ENCODE data around the gene SRRM2. TPM values are rescaled to one million over a fixed set of nuclear protein-coding genes. Genes with fewer than 3 reads are reported as not detected.

The SRRM2 gene
- total and polyA plus RNA-seq, 8 donors, result 536 to 710 (median 632) TPM

- H3K27me3 ChIP-seq, result peaks cover 27 to 75% of the 10 kb centered on the region in 2 donors
- intact Hi-C loops (cut with DNase I), result no loop called here
- H3K36me3 ChIP-seq, result no peaks in the 10 kb centered on the region
- DNase-seq, result no peak
- no peak overlapping the region for H3K4me3 ChIP-seq
- H3K27ac ChIP-seq, result no peak overlapping the region
- peaks cover 6 to 13% of the 10 kb centered on the region in 2 donors for H3K4me1 ChIP-seq
- H3K9me3 ChIP-seq, result no peaks in the 10 kb centered on the region
- TF ChIP-seq, protein P1, sequence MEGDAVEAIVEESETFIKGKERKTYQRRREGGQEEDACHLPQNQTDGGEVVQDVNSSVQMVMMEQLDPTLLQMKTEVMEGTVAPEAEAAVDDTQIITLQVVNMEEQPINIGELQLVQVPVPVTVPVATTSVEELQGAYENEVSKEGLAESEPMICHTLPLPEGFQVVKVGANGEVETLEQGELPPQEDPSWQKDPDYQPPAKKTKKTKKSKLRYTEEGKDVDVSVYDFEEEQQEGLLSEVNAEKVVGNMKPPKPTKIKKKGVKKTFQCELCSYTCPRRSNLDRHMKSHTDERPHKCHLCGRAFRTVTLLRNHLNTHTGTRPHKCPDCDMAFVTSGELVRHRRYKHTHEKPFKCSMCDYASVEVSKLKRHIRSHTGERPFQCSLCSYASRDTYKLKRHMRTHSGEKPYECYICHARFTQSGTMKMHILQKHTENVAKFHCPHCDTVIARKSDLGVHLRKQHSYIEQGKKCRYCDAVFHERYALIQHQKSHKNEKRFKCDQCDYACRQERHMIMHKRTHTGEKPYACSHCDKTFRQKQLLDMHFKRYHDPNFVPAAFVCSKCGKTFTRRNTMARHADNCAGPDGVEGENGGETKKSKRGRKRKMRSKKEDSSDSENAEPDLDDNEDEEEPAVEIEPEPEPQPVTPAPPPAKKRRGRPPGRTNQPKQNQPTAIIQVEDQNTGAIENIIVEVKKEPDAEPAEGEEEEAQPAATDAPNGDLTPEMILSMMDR (IDR thresholded peaks at IDR 0.05), result no peak
- ATAC-seq, result no peak
Measured at GRCh38 chr16:2786826-2787151, 34.4 kb downstream of the SRRM2 start.

DNA sequence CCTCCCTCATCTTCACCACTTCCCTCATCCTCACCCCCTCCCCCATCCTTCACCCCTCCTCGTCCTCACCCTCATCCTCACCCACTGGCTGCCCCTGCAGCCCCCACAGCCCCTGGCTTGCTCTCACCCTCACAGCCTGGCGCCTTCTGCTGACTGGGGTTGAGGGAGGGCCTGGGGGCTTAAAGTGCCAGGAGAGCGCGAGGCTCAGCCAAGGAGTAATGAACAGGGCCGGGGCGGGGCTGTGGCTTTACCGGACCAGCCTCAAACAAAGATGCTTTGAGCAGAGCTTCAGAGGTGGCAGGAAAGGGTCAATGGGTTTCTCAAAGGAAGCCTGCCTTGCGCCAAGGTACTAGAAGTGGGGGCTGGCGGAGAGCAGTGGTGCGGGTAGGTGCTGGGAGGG lies 35.0 kb downstream of the SRRM2 start, which contains the start of gene PRSS33:
Gene PRSS33 (minus strand): TSS at position 155 of the 400 bp plus-strand sequence. CDS start 1,013 bp downstream, outside the sequence.
- no peaks in the 10 kb centered on the region for H3K9me3 ChIP-seq
- intact Hi-C loops (cut with DNase I), result no loop called here
- H3K27me3 ChIP-seq, result peaks cover 27 to 75% of the 10 kb centered on the region in 2 donors
- DNase-seq (peak in 1 of 4 donors; percentile 53), ATAC-seq (no peak)
- no peak within 1 kb of the TSS for H3K27ac ChIP-seq
- peaks cover 6 to 13% of the 10 kb centered on the region in 2 donors for H3K4me1 ChIP-seq
- no peaks in the 10 kb centered on the region for H3K36me3 ChIP-seq
- TF ChIP-seq, protein P1 (IDR thresholded peaks at IDR 0.05), result no peak
- no peak within 1 kb of the TSS for H3K4me3 ChIP-seq

DNA sequence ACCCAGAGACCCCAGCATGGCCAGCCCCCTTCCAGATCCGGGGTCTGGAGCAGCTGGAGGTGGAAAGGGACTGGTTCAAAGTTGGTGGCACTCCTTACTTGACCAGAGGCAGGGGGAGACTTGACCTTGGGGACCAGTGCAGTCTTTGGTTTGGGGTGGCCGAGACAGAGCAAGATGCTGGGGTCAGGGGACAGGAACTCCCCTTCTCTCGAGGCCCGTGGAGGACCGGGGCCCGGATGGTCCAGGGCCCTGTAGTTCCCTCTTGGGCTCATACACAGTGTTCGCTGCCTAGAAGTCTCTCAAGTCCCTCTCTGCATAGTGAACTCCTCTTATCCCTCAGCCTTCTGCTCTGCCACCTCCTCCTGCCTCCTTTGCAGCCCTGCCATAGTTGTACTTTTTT lies 35.5 kb downstream of the SRRM2 start:
- ATAC-seq (no peak), DNase-seq (no peak)
- H3K4me3 ChIP-seq, result no peak overlapping the region
- peaks cover 27 to 75% of the 10 kb centered on the region in 2 donors for H3K27me3 ChIP-seq
- H3K27ac ChIP-seq, result no peak overlapping the region
- H3K9me3 ChIP-seq, result no peaks in the 10 kb centered on the region
- H3K4me1 ChIP-seq, result peaks cover 6 to 13% of the 10 kb centered on the region in 2 donors
- no peaks in the 10 kb centered on the region for H3K36me3 ChIP-seq
- intact Hi-C loops (cut with DNase I), result no loop called here
- TF ChIP-seq, protein P1 (IDR thresholded peaks at IDR 0.05), result no peak

- H3K36me3 ChIP-seq, result no peaks in the 10 kb centered on the region
- H3K4me1 ChIP-seq, result peaks cover 2 to 8% of the 10 kb centered on the region in 2 donors
- intact Hi-C loops (cut with DNase I), result no loop called here
- peaks cover 15 to 50% of the 10 kb centered on the region in 2 donors for H3K27me3 ChIP-seq
- TF ChIP-seq, protein P1 (IDR thresholded peaks at IDR 0.05), result no peak
- no peaks in the 10 kb centered on the region for H3K9me3 ChIP-seq
- no peak for DNase-seq
- ATAC-seq, result no peak
- H3K4me3 ChIP-seq, result no peak overlapping the region
- no peak overlapping the region for H3K27ac ChIP-seq
Measured at GRCh38 chr16:2790631-2791030, 38.2 kb downstream of the SRRM2 start.

DNA sequence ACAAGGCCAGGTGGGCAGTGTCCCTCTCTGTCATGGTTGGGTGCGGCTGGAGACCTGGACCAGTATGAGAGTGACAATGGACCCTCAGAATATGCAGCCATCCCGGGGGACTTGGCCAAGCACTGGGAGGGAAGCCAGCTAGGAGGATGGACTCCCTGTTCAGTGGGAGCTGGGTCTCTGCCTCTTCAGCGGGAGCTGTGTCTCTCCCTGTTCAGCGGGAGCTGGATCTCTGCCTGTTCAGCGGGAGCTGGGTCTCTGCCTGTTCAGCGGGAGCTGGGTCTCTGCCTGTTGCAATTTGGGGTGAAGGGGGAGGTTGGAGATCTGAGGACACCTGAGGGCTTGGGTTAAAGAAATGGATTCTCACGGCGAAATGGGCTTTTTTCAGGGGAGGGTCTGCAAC lies 38.7 kb downstream of the SRRM2 start:
- TF ChIP-seq, protein P1 (IDR thresholded peaks at IDR 0.05), result no peak
- ATAC-seq (no peak), DNase-seq (no peak)
- Histone ChIP-seq H3K36me3 (no peaks in the 10 kb centered on the region), H3K27ac (no peak overlapping the region), H3K4me3 (no peak overlapping the region), H3K9me3 (no peaks in the 10 kb centered on the region), H3K4me1 (peaks cover 0 to 3% of the 10 kb centered on the region in 2 donors), H3K27me3 (peaks cover 9 to 45% of the 10 kb centered on the region in 2 donors)
- intact Hi-C loops (cut with DNase I), result no loop called here

Measured in left lung (tissue), 10 donors.